ENCODE results near the gene NDUFS2.

NDUFS2 gene

DNA sequence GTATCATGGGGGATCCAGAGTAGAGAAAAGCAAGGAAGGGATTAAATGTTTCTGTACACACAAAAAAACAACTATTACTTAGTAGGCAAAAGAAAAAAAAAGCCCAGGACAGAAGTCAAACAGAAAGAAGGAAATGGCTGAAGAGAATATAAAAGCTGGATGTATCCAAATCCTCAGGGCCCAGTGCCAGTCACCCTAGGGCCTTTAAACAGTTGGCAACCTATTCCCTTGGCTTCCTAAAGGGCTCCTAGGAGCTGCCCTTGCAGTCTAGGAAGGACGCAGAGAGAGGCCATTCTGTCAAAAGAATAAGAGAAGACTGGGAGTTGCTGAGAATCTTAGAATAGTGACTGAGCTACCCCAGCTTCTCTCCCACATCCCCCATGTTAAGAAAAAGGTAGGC lies 29.8 kb upstream of the NDUFS2 start:
- Histone ChIP-seq H3K4me3 (ENCODE audit: low read length, poor library complexity, severe bottlenecking) (no peak overlapping the region), H3K9me2 (replicated peaks; ENCODE audit: low read depth, low read length) (no peaks in the 10 kb centered on the region), H3K27me3 (ENCODE audit: insufficient read depth, low read length, poor library complexity, severe bottlenecking) (no peaks in the 10 kb centered on the region), H3K79me2 (ENCODE audit: insufficient read depth, low read length) (peaks cover 31% of the 10 kb centered on the region), H4K20me1 (ENCODE audit: insufficient read depth, low read length, poor library complexity, severe bottlenecking) (peaks cover 6% of the 10 kb centered on the region), H3K4me2 (ENCODE audit: low read depth, low read length, poor library complexity, severe bottlenecking) (no peak overlapping the region), H3K9me3 (ENCODE audit: insufficient read depth, low read depth, low read length) (no peaks in the 10 kb centered on the region), H2AFZ (ENCODE audit: low read length) (no peak overlapping the region), H3F3A (ENCODE audit: low read depth) (no peaks in the 10 kb centered on the region), H3K9ac (ENCODE audit: low read depth, low read length, poor library complexity, severe bottlenecking) (no peak overlapping the region), H3K4me1 (ENCODE audit: insufficient read depth, low read length, poor library complexity, severe bottlenecking) (peaks cover 22% of the 10 kb centered on the region), H3K36me3 (ENCODE audit: insufficient read depth, low read length) (peaks cover 36% of the 10 kb centered on the region; the same call in 1 of the 2 replicates)
- TF ChIP-seq EZH2phosphoT487 (IDR thresholded peaks at IDR 0.05; ENCODE audit: borderline replicate concordance) (no peak), CTCF (conservative IDR thresholded peaks at IDR 0.05; ENCODE audit: low read length) (no peak)

GRCh38 chr1:161172776-161173376 lies 29.3 kb upstream of the NDUFS2 start:
- Histone ChIP-seq H2AFZ (ENCODE audit: low read length) (no peak overlapping the region), H3K4me3 (ENCODE audit: low read length, poor library complexity, severe bottlenecking) (no peak overlapping the region), H4K20me1 (ENCODE audit: insufficient read depth, low read length, poor library complexity, severe bottlenecking) (peaks cover 6% of the 10 kb centered on the region), H3K9ac (ENCODE audit: low read depth, low read length, poor library complexity, severe bottlenecking) (no peak overlapping the region), H3K9me2 (replicated peaks; ENCODE audit: low read depth, low read length) (no peaks in the 10 kb centered on the region), H3F3A (ENCODE audit: low read depth) (no peaks in the 10 kb centered on the region), H3K79me2 (ENCODE audit: insufficient read depth, low read length) (peaks cover 28% of the 10 kb centered on the region), H3K4me1 (ENCODE audit: insufficient read depth, low read length, poor library complexity, severe bottlenecking) (peaks cover 25% of the 10 kb centered on the region), H3K9me3 (ENCODE audit: insufficient read depth, low read depth, low read length) (no peaks in the 10 kb centered on the region), H3K27me3 (ENCODE audit: insufficient read depth, low read length, poor library complexity, severe bottlenecking) (no peaks in the 10 kb centered on the region), H3K4me2 (ENCODE audit: low read depth, low read length, poor library complexity, severe bottlenecking) (no peak overlapping the region), H3K36me3 (ENCODE audit: insufficient read depth, low read length) (peaks cover 36% of the 10 kb centered on the region; the same call in 1 of the 2 replicates)
- TF ChIP-seq CTCF (conservative IDR thresholded peaks at IDR 0.05; ENCODE audit: low read length) = no peak
- TF ChIP-seq EZH2phosphoT487 (IDR thresholded peaks at IDR 0.05; ENCODE audit: borderline replicate concordance) = no peak

DNA sequence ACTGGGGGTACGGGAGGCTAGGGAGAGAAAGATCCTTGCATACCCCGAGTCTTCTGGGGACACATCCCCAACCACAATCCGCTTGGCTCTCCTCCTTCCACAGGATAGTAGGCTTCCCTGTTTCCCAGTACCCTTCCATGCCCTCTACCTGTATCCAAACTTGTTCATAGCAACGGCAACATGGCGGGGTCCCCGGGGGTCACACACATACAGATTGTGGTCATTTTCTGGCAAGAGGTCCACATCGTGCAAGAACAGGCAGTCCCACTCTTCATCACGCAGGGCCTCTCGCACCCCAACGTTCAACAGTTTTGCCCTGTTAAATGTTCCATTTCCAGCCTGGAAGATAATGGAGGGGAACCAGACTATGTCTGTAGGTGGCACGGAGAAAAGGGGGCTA lies 28.5 kb upstream of the NDUFS2 start:
- Histone ChIP-seq H3F3A (ENCODE audit: low read depth) (no peaks in the 10 kb centered on the region), H3K36me3 (ENCODE audit: insufficient read depth, low read length) (peaks cover 36% of the 10 kb centered on the region; the same call in 1 of the 2 replicates)

More for the DNA sequence above, 28.5 kb upstream of the NDUFS2 start:
- no peak overlapping the region for H3K9ac ChIP-seq (ENCODE audit: low read depth, low read length, poor library complexity, severe bottlenecking)
- TF ChIP-seq CTCF (conservative IDR thresholded peaks at IDR 0.05; ENCODE audit: low read length) (no peak), EZH2phosphoT487 (IDR thresholded peaks at IDR 0.05; ENCODE audit: borderline replicate concordance) (no peak)
- no peak overlapping the region for H2AFZ ChIP-seq (ENCODE audit: low read length)
- H3K27me3 ChIP-seq (ENCODE audit: insufficient read depth, low read length, poor library complexity, severe bottlenecking) = no peaks in the 10 kb centered on the region
- H3K4me3 ChIP-seq (ENCODE audit: low read length, poor library complexity, severe bottlenecking) = no peak overlapping the region
- no peaks in the 10 kb centered on the region for H3K9me2 ChIP-seq (replicated peaks; ENCODE audit: low read depth, low read length)
- peaks cover 27% of the 10 kb centered on the region for H3K79me2 ChIP-seq (ENCODE audit: insufficient read depth, low read length)
- no peak overlapping the region for H3K4me2 ChIP-seq (ENCODE audit: low read depth, low read length, poor library complexity, severe bottlenecking)
- peaks cover 6% of the 10 kb centered on the region for H4K20me1 ChIP-seq (ENCODE audit: insufficient read depth, low read length, poor library complexity, severe bottlenecking)
- no peaks in the 10 kb centered on the region for H3K9me3 ChIP-seq (ENCODE audit: insufficient read depth, low read depth, low read length)
- H3K4me1 ChIP-seq (ENCODE audit: insufficient read depth, low read length, poor library complexity, severe bottlenecking) = peaks cover 27% of the 10 kb centered on the region
